Choroid plexus epithelial cell (primary cell): ENCODE data around the gene ARID5B.
"Not testable (repeated sequence)": the region's sequence is repeated elsewhere in the genome, so short reads cannot be mapped to it uniquely, and the experiment has no call there.

Experiments used
- DNase-seq: peaks from one replicate; pipeline ENCODE4 v3.0.0-alpha.2; 2010; ENCODE audit warnings: low read depth
- H3K4me3 ChIP-seq: 2 replicates; pipeline ENCODE4 v1.5.1; 2011; ENCODE audit warnings: low read depth, mild to moderate bottlenecking, control low read depth, low read length, moderate library complexity
- TF ChIP-seq, protein P1 (sequence below): conservative IDR thresholded peaks from 2 replicates; pipeline ENCODE4 v1.5.1; 2011; ENCODE audit warnings: low read depth, mild to moderate bottlenecking, control low read depth, inconsistent platforms, low read length, moderate library complexity

Gene ARID5B

DNA sequence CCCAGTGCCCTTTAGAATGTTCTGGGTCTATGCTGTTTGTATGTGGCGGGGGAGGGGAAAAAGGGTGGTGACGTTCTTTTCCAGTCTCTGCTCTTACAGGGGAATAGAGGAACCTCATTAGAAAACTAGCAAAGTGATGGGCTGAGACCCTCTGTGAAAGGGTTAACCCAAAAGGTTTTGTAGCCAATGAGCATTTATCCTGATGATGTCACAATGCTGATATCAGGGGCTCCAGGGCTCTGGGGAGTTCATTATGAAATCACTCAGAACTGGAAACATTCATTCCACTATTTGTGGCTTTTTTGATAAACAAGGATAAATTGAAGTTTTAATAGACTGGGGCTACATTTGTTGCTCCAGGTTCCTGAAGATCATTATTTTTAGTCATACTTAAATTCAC, 71.7 kb downstream of the ARID5B start:
- TF ChIP-seq, protein P1, sequence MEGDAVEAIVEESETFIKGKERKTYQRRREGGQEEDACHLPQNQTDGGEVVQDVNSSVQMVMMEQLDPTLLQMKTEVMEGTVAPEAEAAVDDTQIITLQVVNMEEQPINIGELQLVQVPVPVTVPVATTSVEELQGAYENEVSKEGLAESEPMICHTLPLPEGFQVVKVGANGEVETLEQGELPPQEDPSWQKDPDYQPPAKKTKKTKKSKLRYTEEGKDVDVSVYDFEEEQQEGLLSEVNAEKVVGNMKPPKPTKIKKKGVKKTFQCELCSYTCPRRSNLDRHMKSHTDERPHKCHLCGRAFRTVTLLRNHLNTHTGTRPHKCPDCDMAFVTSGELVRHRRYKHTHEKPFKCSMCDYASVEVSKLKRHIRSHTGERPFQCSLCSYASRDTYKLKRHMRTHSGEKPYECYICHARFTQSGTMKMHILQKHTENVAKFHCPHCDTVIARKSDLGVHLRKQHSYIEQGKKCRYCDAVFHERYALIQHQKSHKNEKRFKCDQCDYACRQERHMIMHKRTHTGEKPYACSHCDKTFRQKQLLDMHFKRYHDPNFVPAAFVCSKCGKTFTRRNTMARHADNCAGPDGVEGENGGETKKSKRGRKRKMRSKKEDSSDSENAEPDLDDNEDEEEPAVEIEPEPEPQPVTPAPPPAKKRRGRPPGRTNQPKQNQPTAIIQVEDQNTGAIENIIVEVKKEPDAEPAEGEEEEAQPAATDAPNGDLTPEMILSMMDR: no peak
- no peak for DNase-seq
- no peak overlapping the region for H3K4me3 ChIP-seq

DNA sequence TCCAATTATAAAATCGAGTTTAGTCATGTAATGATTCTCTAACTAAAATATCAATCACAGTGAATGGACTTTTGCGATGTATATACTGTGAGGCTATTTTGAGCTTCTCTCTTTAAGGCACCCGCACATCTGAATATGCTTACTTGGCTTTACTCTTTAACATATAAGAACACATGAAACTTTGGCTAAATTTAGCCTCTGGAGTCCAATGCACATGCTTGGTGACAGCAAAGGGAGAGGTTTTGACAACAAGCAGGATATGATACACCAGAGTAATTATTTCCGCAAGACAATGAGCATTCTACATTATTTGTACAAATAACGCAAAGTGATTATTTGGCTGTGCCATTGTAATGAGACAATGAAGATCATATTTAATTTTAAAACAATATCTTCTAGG, 72.4 kb downstream of the ARID5B start:
- DNase-seq: no peak
- TF ChIP-seq, protein P1: no peak
- no peak overlapping the region for H3K4me3 ChIP-seq

DNA sequence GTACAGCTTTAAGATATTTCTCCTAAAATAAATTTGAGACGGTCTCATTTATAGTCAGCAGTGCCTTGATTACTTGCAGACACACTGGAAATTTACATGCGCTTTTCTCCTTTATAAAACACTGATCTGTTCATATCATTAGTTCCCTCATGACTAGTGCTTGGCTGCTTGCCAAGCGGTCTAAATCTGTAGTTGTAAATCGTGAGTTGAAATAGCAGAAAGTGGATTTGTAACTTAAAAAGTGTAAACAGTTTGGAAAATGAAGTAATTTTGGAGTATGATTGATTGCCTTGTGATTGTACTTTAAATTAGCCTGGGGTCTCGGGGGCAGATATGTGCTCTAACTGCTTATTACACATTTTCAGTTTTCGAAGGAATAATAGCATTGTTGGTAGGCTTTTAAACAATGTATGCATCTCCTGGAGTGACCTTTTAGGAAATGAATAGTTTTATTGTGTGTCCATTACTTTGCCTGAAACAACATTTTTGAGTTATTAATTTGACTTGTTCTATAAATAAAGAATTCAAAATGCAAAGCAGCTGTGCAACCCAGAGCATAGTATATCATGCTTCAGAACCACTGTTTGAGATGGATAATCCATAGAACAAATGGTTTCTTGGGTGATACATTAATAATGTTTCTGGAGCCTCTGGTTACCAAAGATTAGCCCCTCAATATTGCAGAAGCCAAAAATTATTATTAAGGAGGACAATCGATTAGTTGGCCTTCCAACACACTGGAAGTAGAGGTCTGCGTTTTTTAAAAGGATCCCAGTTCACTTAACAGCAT, 73.3 kb downstream of the ARID5B start:
- no peak overlapping the region for H3K4me3 ChIP-seq
- DNase-seq: peak; percentile 74
- TF ChIP-seq, protein P1: no peak

DNA sequence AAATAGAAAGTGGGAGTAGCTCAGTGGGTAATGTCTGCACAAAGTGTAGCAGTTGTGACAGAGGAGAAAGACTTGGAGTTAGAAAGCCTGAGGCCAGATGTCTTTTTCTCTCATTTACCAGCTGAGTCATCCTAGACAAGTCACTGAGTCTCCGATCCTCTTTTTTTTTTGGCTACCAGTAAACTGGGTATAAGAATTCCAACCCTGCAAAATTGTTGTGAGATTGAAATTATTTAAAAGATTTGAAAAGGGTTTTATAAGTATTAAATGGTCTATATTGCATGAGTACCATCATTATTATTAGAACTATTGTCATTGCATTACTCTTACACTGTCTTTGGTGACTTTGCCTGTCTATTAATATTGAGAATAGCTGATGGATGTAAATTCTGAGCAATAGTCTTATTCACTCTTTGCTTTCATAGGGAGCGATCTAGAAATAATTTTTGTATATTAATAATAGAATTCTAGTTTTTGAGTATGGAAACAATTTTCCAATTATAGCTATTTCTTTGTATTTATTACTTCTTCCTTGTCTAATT, 74.0 kb downstream of the ARID5B start:
- TF ChIP-seq, protein P1: no peak
- DNase-seq: peak; percentile 77

DNA sequence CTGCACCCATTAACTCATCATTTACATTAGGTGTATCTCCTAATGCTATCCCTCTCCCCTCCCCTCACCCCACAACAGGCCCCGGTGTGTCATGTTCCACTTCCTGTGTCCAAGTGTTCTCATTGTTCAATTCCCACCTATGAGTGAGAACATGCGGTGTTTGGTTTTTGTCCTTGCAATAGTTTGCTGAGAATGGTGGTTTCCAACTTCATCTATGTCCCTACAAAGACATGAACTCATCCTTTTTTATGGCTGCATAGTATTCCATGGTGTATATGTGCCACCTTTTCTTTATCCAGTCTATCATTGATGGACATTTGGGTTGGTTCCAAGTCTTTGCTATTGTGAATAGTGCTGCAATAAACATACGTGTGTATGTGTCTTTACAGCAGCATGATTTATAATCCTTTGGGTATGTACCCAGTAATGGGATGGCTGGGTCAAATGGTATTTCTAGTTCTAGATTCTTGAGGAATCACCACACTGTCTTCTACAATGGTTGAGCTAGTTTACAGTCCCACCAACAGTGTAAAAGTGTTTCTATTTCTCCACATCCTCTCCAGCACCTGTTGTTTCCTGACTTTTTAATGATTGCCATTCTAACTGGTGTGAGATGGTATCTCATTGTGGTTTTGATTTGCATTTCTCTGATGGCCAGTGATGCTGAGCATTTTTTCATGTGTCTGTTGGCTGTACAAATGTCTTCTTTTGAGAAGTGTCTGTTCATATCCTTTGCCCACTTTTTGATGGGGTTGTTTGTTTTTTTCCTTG, 75.6 kb downstream of the ARID5B start:
- DNase-seq, H3K4me3 ChIP-seq: not testable (repeated sequence)

More for the DNA sequence above, 74.0 kb downstream of the ARID5B start:
- H3K4me3 ChIP-seq: no peak overlapping the region

DNA sequence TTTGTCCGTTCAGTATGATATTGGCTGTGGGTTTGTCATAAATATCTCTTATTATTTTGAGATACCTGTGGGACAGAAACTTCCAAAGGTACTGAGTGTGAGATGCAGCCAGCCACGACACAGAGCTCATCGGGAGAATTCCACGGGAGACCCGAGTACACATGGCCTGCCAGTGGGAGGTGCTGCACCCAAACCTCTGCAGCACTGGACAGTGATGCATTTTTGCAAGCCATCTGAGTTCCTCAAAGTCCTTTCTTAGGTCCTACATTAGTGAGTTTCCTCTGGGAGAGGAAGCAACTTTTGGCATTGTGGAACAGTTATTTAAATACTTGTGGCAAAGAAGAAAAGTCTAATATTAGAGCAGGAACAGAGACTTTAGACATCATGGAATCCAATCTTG, 77.5 kb downstream of the ARID5B start:
- TF ChIP-seq, protein P1: peak; percentile 24
- DNase-seq: no peak
- no peak overlapping the region for H3K4me3 ChIP-seq

DNA sequence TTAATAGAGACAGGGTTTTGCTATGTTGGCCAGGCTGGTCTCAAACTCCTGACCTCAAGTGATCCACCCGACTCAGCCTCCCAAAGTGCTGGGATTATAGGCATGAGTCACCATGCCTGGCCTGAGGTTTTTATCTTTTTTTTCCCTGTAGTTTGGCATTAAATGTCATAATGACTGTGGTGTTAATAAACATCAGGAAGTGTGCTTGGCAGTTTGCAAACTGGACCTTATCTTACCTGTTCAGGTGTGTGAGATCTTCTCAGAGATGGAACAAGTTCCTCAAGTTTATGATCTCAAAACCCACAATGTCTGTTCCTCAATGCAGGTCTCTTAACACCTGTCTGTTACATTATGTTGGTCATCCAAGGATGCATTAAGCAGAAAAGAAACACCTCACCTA, 80.0 kb downstream of the ARID5B start:
- no peak overlapping the region for H3K4me3 ChIP-seq
- DNase-seq: no peak
- TF ChIP-seq, protein P1: no peak
